ENCODE measurements around the gene LAPTM4A.

- no peak for TF ChIP-seq CTCF (IDR thresholded peaks at IDR 0.05)
- TF ChIP-seq POLR2A (IDR thresholded peaks at IDR 0.05): no peak
These were observed 11.5 kb upstream of the LAPTM4A start for GRCh38 chr2:20062615-20063545.
